Cortex of kidney (tissue), 1 donor: ENCODE results near the gene ZNF654.
"Not testable (repeated sequence)": the region's sequence is repeated elsewhere in the genome, so short reads cannot be mapped to it uniquely, and the experiment has no call there.

Experiments used
- DNase-seq: peaks from one replicate; lab custom pipeline; 2025; lab: John Stamatoyannopoulos, UW

ZNF654 gene

GRCh38 chr3:88142094-88142624 lies 83.1 kb downstream of the ZNF654 start:
- no peak for DNase-seq

GRCh38 chr3:88147261-88147660 lies 88.2 kb downstream of the ZNF654 start:
- DNase-seq = no peak

GRCh38 chr3:88148651-88149050 lies 89.6 kb downstream of the ZNF654 start:
- no peak for DNase-seq

- no peak for DNase-seq
Observed at GRCh38 chr3:88149101-88149508, 90.0 kb downstream of the ZNF654 start.

GRCh38 chr3:88149509-88150362 lies 90.7 kb downstream of the ZNF654 start, which contains the start of gene C3orf38:
TSS of gene C3orf38 (plus strand) at chr3:88149959. CDS start at chr3:88150053, 94 bp downstream.
- peak; percentile 13 for DNase-seq

GRCh38 chr3:88150371-88150770 lies 91.3 kb downstream of the ZNF654 start:
- DNase-seq = no peak

GRCh38 chr3:88150806-88151205 lies 91.8 kb downstream of the ZNF654 start:
- DNase-seq = no peak

- DNase-seq = no peak
Observed at GRCh38 chr3:88151358-88151757, 92.3 kb downstream of the ZNF654 start.

GRCh38 chr3:88152841-88153240 lies 93.8 kb downstream of the ZNF654 start:
- no peak for DNase-seq

- DNase-seq = no peak
Observed at GRCh38 chr3:88166419-88166971, 107.4 kb downstream of the ZNF654 start.

GRCh38 chr3:88167173-88167572 lies 108.1 kb downstream of the ZNF654 start:
- no peak for DNase-seq

GRCh38 chr3:88167704-88168103 lies 108.6 kb downstream of the ZNF654 start:
- DNase-seq = no peak

GRCh38 chr3:88168171-88168570 lies 109.1 kb downstream of the ZNF654 start:
- DNase-seq = no peak

GRCh38 chr3:88180398-88180999 lies 121.4 kb downstream of the ZNF654 start:
- DNase-seq = no peak

- not testable (repeated sequence) for DNase-seq
Observed at GRCh38 chr3:88182165-88182918, 123.3 kb downstream of the ZNF654 start.

GRCh38 chr3:88188436-88188835 lies 129.4 kb downstream of the ZNF654 start:
- no peak for DNase-seq

- no peak for DNase-seq
Observed at GRCh38 chr3:88189361-88189810, 130.3 kb downstream of the ZNF654 start.

- DNase-seq = no peak
Observed at GRCh38 chr3:88191872-88192409, 132.9 kb downstream of the ZNF654 start.

- no peak for DNase-seq
Observed at GRCh38 chr3:88192631-88193030, 133.6 kb downstream of the ZNF654 start.
